B cell (primary cell): ENCODE results near the gene WARS2.

Experiments
- EZH2 ChIP-seq: IDR thresholded peaks from 2 replicates; pipeline ENCODE4 v1.6.1; 2012; ENCODE audit warnings: borderline replicate concordance, low read depth, mild to moderate bottlenecking, moderate library complexity, low read length; ENCODE audit not compliant: insufficient read depth, poor library complexity, severe bottlenecking
- TF ChIP-seq, protein P1 (sequence below): fragments of 200-600 bp; IDR thresholded peaks from one replicate; pipeline ENCODE4 v1.8.0; 2022; ENCODE audit warnings: antibody characterized with exemption, mild to moderate bottlenecking

GRCh38 chr1:119090250-119090649 lies 50.2 kb downstream of the WARS2 start:
- TF ChIP-seq, protein P1, sequence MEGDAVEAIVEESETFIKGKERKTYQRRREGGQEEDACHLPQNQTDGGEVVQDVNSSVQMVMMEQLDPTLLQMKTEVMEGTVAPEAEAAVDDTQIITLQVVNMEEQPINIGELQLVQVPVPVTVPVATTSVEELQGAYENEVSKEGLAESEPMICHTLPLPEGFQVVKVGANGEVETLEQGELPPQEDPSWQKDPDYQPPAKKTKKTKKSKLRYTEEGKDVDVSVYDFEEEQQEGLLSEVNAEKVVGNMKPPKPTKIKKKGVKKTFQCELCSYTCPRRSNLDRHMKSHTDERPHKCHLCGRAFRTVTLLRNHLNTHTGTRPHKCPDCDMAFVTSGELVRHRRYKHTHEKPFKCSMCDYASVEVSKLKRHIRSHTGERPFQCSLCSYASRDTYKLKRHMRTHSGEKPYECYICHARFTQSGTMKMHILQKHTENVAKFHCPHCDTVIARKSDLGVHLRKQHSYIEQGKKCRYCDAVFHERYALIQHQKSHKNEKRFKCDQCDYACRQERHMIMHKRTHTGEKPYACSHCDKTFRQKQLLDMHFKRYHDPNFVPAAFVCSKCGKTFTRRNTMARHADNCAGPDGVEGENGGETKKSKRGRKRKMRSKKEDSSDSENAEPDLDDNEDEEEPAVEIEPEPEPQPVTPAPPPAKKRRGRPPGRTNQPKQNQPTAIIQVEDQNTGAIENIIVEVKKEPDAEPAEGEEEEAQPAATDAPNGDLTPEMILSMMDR: no peak
- TF ChIP-seq EZH2: no peak
